Activated CD4-positive, alpha-beta T cell treated with anti-CD3 and anti-CD28 coated beads, Interleukin-10, Interleukin-2, amounts not matched to agents 100 ng/mL and 50 ng/mL, durations not matched to agents 16 hours and 8 hours (primary cell): ENCODE results near the gene GRAMD1A.
"Not testable (repeated sequence)": the region's sequence is repeated elsewhere in the genome, so short reads cannot be mapped to it uniquely, and the experiment has no call there.

ENCODE experiments used
- DNase-seq: peaks from one replicate; pipeline ENCODE4 v3.0.0-alpha.2; 2020

GRAMD1A gene

DNA sequence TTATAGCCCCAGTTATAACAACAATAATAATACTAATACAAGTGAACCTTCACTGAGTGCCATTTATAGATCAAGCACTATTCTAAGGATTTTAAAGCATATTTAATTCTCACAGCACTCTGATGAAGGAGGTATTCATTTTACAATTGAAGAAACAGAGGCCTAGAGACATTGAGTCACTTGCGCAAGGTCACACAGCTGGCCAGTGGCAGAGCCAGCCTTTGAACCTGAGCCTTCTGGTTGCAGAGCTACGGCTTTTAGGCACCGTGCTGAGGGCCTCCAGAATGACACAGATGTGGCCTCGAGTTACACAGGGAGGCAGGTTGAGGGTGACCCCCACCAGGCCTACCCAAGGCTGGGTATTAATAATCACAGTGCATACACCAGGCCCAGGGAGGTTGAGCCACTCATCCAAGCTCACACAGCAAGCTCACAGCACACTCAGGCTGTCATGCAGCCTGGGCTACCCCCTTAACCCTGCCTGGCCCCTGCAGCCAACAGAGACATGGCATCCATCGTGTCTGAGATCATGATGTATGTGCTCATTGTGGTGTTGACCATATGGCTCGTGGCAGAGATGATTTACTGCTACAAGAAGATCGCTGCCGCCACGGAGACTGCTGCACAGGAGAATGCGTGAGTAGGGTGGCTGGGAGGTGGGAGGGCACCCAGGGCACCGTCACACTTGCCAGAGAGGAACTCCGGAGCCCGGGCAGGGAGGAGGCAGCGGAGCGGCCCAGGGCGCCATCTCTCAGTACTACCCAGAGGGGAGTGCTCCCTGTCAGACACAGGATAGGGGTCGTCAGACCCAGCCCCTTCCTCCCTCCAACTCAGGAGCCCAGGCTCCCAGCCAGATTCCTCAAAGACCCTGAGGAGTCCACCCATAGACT lies 38.7 kb downstream of the GRAMD1A start:
- no peak for DNase-seq

DNA sequence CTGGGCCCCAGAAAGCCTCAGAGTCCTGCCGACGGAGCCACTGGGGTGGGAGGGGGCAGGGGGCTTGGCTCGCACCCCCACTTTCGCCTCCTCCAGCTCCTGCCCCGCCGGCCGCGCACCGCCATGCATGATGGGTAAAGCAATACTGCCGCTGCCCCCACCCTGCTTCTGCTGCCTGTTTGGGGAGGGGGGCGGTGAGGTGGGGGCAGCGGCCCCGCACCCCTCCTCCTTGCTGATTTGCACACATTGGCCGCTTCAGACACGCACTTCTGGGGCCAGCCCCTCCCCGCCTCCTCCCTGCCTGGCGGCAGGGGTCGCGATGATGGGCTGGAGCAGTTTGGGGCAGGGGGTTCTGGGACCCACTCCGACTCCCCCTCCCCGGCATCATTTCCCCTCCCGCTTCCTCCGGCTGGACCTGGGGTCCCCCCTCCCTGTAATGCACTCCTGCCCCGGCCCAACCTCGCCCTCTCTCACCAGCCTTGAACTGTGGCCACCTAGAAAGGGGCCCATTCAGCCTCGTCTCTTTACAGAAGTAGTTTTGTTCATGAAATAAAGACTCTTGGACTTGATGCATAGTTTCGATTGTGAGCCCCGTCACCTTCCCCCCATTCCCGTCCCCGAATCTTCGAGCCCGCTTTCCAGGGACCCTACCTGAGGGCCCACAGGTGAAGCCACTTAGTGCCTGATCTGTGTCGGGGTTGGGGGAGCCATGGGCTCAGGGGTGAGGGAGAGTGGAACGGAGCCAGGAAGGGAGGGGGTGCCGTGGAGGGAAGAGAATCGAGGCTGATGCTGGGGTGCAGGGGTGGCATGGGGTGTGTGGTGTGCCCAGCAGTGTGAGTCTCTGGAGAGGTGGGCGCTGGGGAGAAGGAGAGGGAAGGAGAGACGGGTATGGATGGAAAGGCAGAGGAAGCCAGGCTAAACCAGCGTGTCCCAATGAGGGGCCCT lies 40.0 kb downstream of the GRAMD1A start:
- DNase-seq, result no peak

DNA sequence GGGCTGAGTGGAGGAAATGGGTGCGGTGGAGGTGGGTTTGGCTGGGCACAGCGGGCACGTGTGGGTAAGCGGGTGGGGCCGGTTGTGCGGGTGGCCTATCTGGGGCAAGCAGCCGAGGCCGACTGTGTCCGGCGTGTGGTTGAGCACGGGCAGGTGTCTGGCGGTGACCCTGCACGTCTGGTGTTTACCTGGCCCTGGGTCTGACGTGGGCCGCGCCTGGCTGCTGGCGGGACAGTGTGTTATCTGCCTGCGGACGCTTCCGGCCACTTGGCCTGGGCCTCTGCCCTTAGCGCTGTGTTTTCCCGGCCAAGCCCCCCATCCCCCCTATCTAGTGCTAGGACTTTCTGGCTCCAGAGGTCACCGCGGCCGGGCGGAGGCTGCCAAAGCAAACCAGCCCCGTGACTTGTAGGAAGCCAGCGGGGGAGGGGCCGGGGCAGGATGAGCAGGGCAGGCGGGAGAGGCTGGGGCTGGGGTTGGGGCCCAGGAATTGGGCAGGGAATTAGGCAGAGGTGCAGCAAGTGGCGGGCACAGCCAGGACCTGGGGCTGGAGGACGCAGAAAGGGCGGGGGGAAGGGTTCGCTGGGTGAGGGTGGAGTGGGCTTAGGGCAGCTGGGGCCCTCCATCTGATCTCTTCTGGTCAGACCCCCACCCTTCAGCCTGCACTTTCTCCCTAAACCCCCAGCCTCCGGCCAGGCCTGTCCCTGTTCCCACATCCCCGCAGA lies 40.9 kb downstream of the GRAMD1A start:
- DNase-seq, result no peak

DNA sequence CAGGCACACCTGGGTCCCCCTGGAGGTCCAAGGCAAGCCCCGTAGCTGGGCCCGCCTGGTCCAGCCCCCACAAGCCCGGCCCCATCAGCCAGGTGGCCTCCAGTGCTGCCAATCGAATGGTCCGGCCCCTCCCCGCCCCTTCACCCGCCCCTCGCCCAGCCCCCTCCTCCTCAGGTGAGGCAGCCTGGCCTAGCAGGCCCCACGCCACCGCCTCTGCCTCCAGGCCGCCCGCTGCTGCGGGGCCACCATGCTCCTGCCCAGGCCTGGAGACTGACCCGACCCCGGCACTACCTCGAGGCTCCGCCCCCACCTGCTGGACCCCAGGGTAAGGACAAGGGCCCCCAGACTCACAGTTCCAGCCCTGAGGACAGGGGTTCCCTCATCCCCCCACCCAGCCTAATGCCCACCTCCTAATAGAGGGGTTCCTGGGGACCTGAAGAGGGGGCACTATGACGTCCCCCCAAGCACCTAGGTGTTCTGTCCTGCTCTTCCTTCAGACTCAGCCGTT lies 41.5 kb downstream of the GRAMD1A start, which contains the start of gene HPN:
Gene HPN (plus strand): TSS at position 174 of the 508 bp plus-strand sequence. CDS start 786 bp downstream, outside the sequence.
- no peak for DNase-seq

DNA sequence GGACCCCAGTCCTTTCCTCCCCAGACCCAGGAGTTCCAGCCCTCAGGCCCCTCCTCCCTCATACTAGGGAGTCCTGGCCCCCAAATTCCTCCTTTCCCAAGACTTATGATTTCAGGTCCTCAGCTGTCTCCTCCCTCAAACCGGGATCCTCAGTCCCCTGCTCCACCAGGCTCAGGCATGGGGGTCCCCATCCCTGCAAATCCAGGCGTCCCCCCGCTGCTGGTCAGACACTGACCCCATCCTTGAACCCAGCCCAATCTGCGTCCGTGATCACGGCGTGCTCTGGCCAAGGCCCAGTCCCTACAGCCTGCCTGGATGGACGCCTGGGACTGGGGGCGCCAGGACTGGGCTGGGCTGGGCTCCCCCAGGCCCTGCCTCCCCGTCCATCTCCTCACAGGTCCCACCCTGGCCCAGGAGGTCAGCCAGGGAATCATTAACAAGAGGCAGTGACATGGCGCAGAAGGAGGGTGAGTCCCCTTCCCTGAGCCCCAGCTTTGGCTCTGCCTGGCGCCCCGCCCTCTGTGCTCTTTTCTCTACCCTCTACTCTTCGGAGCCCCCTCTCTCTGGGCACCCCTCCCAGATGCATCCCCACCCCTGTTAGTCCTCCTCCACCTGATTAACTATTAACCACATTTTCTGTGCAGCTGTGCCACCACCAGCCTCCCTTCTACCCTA lies 42.1 kb downstream of the GRAMD1A start:
- DNase-seq, result no peak

DNA sequence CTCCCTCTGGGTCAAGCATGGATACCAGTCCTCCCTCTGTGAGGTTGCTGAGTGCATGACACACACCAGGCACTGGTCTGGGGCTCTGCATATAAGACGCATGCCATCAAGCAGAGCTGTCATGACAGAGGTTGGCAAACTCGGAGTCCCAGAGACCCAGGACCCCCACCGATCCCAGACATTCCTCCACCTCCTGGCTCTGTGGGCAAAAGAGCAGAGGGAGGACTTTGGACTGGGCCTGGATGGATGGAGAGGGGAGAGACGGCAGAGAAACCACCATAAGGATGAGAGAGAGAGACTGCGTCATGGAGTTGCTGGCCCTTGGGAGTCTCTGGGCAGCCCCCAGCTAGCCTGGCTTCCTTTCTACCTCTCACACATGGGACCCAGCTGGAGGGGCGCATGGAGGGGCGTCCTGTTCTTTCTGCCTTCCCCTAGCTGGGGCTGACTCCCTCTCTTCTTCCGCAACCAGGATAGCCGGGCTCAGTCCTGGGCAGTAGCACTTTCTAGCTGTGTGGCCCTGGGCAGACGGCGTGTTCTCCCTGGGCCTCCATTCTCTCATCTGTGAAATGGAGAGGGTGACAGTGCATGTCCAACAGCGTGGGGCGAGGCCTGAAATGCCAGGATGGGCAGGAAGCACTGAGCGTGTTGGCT lies 43.0 kb downstream of the GRAMD1A start:
- DNase-seq, result no peak

DNA sequence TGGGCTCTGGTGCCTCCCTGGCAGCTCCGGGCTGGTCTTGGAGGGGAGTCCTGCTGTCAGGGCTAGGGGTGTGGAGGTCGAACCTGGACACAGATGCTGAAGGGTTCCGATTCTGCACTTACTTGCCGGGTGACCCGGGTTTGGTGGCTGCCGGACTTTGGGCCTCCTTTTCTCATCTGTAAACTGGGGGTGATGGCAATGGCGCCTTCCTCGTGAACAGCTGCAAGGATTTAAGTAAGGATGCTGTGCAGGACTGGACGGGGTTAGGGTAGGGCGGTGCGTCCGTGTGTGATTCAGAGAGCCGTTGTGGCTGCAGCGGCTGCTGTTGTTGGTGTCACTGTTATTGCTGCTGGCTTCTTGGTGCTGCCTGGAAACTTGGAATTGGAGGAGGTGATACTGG lies 43.8 kb downstream of the GRAMD1A start:
- DNase-seq, result no peak

DNA sequence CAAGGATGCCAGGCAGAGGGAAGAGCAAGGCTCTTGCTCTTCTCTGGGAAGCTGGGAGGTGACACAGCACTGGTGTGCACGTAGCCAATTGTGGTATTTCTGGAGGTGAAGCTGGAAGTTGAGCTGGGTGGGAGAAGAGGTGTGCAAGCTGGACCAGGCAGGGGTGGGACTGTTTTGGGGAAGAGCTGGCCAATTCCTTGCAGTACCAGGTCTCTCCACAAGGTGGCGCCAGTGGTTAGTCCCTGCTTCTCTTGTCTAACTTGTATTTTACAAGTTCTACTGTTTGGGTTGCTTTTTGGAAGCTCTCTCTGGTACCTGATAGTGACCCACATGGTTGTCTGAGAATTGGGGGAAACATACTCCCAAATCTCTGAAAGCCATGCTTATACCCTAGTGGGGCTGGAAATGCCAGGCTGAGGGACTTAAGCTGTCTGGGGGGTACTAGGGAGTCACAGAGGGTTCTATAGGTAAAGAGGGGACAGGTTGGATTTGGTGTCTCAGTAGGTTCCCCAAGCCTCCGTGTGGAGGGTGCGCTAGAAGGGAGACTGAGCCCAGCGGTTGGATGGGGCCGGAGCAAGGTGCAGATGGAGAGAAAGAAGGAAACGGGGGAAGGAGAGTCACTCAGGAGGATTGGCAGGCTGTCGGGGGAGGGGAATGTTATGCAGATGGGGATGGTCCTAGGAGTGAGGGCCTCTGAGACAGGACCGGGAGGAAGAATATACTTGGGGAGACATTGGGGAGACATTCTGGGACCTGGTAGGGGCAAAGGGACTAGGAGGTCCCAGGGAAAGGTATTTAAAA lies 44.4 kb downstream of the GRAMD1A start:
- DNase-seq, result peak; percentile 55

DNA sequence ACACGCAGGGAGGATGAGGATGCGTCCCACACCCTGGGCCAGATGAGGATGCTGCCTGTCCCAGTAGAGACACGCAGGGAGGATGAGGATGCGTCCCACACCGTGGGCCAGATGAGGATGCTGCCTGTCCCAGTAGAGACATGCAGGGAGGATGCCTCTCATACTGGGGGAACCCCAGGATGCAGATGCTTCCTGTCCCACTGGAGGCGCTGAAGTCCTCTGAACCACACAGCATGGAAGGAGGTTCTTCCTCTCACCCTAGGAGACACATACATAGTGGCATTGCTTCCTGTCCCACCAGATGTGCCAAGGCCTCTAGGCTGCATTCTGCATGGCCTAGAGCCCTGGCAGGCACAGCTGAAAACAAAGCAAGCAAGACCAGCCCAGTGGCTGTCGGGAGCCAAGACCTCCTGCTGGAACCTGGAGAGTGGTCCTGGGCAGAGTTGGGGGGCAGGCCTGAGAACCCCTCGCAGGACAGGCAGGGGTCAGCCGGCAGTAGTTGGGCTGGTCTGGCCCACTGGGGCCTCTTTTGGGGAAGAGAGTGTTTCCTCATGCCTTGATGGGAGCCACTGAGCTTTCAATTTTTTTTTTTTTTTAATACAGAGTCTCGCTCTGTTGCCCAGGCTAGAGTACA lies 45.7 kb downstream of the GRAMD1A start:
- DNase-seq, result peak; percentile 58

DNA sequence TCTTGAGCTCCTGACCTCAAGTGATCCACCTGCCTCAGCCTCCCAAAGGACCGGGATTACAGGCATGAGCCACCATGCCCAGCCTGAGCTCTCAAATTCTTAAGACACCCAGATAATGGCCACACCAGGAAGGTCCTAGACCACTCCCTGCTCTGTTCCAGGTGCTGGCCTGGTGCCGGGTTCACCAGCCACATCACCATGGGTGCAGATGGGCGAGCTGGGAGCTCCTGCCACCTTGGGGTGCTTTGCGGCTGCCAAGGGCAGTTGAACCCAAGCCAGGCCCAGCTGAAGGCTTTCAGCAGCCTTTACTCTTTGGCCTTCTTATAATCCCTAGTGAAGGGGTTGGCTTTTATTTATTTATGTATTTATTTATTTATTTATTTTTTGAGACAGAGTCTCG lies 46.3 kb downstream of the GRAMD1A start:
- no peak for DNase-seq

DNA sequence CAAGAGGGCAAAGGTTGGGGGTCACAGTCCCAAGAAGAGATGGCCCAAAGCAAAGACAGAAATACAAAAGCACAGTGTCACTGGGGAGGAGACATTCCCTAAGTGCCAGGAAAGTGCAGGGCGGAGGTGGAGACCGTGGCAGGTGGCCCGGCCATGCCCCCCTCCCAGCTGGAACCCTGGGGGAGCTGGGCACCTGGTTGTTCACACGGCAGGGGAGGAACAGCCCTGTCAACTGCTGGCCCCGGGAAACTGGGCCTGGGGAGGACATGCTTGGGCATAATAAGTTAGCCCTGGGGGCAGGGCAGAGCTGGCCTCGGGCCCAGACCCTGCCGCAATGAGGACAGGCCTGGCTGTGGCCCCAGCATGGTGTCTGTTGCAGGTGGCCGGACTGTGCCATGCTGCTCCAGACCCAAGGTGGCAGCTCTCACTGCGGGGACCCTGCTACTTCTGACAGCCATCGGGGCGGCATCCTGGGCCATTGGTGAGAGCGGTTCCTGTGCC lies 48.8 kb downstream of the GRAMD1A start:
- no peak for DNase-seq

DNA sequence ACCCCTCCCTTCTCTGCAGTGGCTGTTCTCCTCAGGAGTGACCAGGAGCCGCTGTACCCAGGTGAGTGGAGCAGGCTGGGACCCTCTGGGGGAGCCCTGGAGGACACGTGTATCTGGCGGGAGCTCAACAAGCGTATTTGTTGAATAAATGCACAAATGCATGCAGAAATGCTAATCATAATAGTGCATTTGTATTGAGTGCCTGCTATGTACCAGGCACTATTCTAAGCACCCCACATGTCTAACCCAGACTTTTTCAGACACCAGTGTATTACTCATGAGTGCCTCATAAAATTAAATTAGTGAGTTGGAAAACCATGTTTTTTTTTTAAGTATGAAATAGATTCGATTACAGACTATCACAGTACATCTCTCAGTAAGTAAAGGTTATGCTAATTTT lies 49.3 kb downstream of the GRAMD1A start:
- DNase-seq, result no peak

DNA sequence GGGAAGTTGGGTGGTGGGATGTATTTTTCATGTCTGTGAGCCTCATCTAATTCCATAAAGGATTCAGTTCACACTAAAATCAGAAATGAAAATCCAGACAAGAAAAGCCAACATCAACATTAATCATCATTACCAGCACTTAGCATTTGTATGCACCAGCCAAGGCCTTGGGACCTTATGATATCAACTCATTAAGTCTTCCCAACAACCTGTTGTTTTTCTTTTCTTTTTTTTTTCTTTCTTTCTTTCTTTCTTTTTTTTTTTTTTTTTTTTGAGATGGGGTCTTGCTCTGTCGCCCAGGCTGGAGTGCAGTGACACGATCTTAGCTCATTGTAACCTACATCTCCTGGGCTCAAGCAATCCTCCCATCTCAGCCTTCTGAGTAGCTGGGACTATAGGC lies 50.5 kb downstream of the GRAMD1A start:
- not testable (repeated sequence) for DNase-seq

DNA sequence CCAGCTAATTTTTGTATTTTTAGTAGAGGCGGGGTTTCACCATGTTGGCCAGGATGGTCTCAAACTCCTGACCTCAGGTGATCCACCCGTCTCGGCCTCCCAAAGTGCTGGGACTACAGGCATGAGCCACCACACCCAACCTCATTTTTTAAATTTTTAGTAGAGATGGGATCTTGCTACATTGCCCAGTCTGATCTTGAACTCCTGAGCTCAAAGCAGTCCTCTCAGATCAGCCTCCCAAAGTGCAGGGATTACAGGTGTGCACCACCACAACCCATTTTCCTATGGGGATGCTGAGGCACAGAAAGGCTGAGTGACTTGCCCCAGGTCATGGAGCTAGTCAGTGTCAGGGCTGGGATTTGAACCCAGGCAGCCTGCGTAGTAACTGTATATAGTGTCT lies 51.1 kb downstream of the GRAMD1A start:
- not testable (repeated sequence) for DNase-seq

DNA sequence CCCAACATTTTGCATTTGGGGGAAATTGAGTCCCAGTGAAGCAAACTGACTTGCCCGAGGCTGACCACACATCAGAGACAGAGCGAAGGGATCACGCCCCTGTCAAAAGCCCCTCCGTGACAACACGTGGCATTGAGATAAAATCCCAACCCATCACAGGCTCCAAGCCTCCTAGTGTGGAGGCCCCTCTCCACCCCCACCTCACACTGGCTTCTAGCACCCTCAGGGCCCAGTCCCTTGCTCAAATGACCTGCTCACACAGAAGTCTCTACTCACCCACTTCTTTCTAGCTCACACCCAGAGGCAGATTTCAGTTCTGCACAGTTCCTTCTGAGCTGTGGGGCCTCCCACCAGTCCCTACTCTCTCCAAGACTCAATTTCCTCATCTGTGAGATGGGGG lies 51.7 kb downstream of the GRAMD1A start:
- DNase-seq, result no peak

DNA sequence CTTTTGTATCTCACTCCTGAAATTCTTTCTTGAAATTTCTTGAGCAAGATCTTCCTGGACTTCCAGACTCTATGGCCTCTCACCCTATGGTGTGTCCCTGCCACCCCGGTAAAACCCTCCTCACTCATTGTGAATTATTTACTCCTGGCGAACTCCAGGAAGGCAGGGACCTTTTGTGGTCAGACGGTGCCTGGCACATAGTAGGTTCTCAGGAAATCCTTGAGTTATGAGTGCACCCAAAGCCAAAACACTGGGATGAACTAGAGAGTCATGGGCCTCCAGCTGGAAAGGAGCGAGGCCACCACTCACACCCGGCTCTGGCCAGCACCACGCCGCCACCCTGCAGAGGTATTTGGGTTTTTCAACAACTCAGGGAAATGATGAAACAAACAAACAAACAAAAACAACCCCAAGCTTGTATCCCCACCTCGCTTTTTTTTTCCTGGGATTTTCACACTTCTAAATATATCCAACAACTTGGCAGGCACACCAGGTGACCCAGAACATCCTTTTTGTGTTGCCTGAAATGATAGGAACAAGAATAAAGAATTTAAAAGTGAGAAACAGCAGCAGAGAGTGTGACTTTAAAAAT lies 52.6 kb downstream of the GRAMD1A start:
- DNase-seq, result no peak

DNA sequence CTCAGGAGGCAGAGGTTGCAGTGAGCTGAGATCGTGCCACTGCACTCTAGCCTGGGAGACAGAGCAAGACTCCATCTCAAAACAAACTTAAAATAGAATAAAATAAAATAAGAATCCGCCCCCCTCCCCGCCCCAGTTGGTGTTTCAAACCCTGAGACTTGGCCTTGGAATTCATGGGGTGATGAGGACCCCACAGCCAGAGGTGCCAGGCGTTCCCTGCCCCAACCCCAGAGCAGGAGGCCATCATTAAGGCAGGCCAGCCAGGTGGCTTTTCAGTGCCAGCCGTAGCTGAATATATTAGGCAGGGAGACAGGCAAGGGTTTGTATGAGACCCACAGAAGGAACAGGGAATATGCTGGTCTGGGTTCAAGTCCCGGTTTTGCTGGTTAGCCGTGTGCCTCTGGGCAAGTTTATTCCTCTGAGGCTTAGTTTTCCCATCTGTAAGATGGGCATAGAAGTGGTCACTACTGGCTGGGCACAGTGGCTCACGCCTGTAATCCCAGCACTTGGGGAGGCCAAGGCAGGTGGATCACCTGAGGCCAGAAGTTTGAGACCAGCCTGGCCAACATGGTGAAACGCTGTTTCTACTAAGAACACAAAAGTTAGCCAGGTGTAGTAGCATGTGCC lies 53.7 kb downstream of the GRAMD1A start:
- no peak for DNase-seq

DNA sequence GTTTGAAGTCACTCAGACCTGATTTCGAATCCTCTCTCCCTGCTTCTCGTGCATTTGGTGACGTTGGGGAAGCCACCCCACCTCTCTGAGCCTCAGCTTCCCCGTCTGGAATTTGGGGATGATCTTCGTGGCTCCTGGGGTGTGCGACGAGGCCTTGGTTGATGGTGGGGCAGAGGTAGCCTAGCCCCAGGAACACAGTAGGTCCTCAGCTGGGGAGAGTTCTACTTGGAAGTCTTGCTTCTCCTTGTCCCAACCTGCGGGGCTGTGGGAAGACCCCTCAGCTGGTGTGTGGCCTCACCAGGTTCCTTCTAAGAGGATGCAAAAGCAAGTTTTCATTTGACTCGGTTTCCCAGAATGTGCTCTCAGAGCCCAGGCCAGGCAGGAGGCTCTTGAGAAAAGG lies 54.5 kb downstream of the GRAMD1A start:
- DNase-seq, result no peak

DNA sequence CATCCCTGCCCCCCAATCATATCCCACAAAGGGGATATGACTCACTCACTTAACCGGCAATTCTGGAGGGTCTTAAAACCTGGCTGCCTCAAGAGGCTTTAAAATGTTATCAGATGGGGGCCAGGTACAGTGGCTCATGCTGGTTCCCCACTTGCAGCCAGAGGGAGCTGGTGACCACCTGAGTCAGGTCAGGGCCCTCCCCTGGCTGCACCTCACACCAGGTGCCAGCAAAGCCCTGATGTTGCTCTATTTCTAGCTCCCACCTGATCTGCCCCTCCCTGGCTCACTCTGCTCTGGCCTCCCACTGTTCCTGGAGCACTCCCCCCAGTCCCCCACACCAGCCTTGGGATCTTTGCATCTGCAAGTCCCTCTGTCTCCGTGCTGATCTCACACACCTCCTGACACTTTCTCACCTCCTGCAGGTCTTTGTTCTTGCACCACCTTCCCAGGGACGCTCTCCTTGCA lies 55.6 kb downstream of the GRAMD1A start:
- DNase-seq, result no peak
